WTC11 (cell line): ENCODE results near the gene CLSTN2.

ENCODE experiments used
- SMAD3 ChIP-seq: sonication (generic); formaldehyde crosslinking; IDR thresholded peaks from 2 replicates; pipeline ENCODE4 v1.8.0; 2022; ENCODE audit warnings: missing genetic modification reagents, mild to moderate bottlenecking, borderline replicate concordance
- TF ChIP-seq, protein P1 (sequence below): fragments of 200-600 bp; IDR thresholded peaks from 2 replicates; pipeline ENCODE4 v1.8.0; 2022; ENCODE audit warnings: antibody characterized with exemption

DNA sequence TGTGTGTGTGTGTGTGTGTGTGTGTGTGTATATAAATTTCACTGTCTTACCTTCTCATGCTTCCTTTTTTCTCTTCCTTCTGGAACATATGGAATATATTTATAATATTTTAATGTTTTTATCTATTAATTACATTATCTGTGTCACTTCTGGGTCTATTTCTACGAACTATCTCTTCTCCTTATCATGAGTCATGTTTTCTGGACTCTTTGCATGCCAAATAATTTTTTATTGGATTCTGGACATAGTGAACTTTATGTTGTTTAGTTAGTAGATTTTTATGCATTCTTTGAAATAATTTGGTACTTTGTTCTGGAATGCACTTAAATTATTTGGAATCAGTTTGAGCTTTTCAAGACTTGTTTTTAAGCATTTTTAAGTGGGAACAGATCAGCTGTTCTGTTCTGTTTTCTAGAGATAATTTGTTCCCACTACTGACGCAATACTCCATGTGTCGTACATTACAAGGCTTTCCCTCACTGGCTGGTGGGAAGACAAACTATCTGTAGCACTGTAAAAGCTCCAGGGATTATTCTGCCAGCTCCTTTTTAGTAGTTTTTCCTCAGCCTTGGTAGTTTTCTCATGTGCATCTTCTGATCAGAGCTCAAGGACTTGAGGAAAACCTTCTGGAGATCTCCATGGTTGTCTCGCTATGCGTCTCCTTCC, 302.0 kb downstream of the CLSTN2 start:
- TF ChIP-seq, protein P1, sequence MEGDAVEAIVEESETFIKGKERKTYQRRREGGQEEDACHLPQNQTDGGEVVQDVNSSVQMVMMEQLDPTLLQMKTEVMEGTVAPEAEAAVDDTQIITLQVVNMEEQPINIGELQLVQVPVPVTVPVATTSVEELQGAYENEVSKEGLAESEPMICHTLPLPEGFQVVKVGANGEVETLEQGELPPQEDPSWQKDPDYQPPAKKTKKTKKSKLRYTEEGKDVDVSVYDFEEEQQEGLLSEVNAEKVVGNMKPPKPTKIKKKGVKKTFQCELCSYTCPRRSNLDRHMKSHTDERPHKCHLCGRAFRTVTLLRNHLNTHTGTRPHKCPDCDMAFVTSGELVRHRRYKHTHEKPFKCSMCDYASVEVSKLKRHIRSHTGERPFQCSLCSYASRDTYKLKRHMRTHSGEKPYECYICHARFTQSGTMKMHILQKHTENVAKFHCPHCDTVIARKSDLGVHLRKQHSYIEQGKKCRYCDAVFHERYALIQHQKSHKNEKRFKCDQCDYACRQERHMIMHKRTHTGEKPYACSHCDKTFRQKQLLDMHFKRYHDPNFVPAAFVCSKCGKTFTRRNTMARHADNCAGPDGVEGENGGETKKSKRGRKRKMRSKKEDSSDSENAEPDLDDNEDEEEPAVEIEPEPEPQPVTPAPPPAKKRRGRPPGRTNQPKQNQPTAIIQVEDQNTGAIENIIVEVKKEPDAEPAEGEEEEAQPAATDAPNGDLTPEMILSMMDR: no peak
- no peak for TF ChIP-seq SMAD3 (CRISPR knock-in tag)
